GM19452 (cell line): ENCODE data around the gene BTNL8.
"Not testable (repeated sequence)": the region's sequence is repeated elsewhere in the genome, so short reads cannot be mapped to it uniquely, and the experiment has no call there.

Experiments used
- ATAC-seq: cut with Tn5 transposase; IDR thresholded peaks from one replicate; pipeline ENCODE4 v1.9.1; 2021; ENCODE audit not compliant: unreplicated experiment

BTNL8 gene

GRCh38 chr5:180874804-180875582 is 24.0 kb upstream of the BTNL8 start:
- no peak for ATAC-seq

- ATAC-seq = no peak
These were observed 23.0 kb upstream of the BTNL8 start for GRCh38 chr5:180875860-180876426.

GRCh38 chr5:180885845-180886529 is 13.0 kb upstream of the BTNL8 start:
- not testable (repeated sequence) for ATAC-seq

GRCh38 chr5:180889381-180889780 is 9.6 kb upstream of the BTNL8 start:
- no peak for ATAC-seq

- ATAC-seq = not testable (repeated sequence)
These were observed 3.6 kb upstream of the BTNL8 start for GRCh38 chr5:180895330-180895729.

- ATAC-seq = no peak
These were observed 1.2 kb downstream of the BTNL8 start for GRCh38 chr5:180900178-180900577.

- no peak for ATAC-seq
These were observed 2.5 kb downstream of the BTNL8 start for GRCh38 chr5:180901319-180902009.

- no peak for ATAC-seq
These were observed 9.4 kb downstream of the BTNL8 start for GRCh38 chr5:180908400-180908799.

GRCh38 chr5:180908998-180909731 is 10.2 kb downstream of the BTNL8 start:
- ATAC-seq = no peak

GRCh38 chr5:180909782-180910181 is 10.8 kb downstream of the BTNL8 start:
- no peak for ATAC-seq

- no peak for ATAC-seq
These were observed 11.2 kb downstream of the BTNL8 start for GRCh38 chr5:180910182-180910581.

- no peak for ATAC-seq
These were observed 11.8 kb downstream of the BTNL8 start for GRCh38 chr5:180910735-180911134.

GRCh38 chr5:180914646-180915045 is 15.7 kb downstream of the BTNL8 start:
- no peak for ATAC-seq

- no peak for ATAC-seq
These were observed 17.0 kb downstream of the BTNL8 start for GRCh38 chr5:180915924-180916323.

- no peak for ATAC-seq
These were observed 19.4 kb downstream of the BTNL8 start for GRCh38 chr5:180918380-180918779.

- no peak for ATAC-seq
These were observed 21.8 kb downstream of the BTNL8 start for GRCh38 chr5:180920710-180921109.

- no peak for ATAC-seq
These were observed 24.0 kb downstream of the BTNL8 start for GRCh38 chr5:180922932-180923331.

- no peak for ATAC-seq
These were observed 33.7 kb downstream of the BTNL8 start for GRCh38 chr5:180932660-180933059.

- no peak for ATAC-seq
These were observed 36.2 kb downstream of the BTNL8 start for GRCh38 chr5:180935203-180935602.

- no peak for ATAC-seq
These were observed 39.3 kb downstream of the BTNL8 start for GRCh38 chr5:180938294-180938693.
